Neuronal stem cell (in vitro differentiated cells): Measurements from ENCODE around the gene PHACTR3.
A peak's percentile ranks its signal among the peaks of the same experiment; 100 is the strongest.

Experiments used
- DNase-seq: peaks from one replicate; pipeline ENCODE4 v3.0.0-alpha.2; 2013; ENCODE audit warnings: low spot score
- H2AFZ ChIP-seq: one replicate; pipeline ENCODE4 v1.6.1; 2013; ENCODE audit warnings: mild to moderate bottlenecking, low read length, inconsistent platforms
- H2AK5ac ChIP-seq: 2 replicates; pipeline ENCODE4 v1.6.1; 2013; ENCODE audit warnings: low read depth, mild to moderate bottlenecking, inconsistent platforms, low read length, moderate library complexity, mixed read lengths
- H2BK120ac ChIP-seq: 2 replicates; pipeline ENCODE4 v1.6.1; 2013; ENCODE audit warnings: low read depth, mild to moderate bottlenecking, inconsistent platforms, low read length, moderate library complexity, mixed read lengths
- H2BK12ac ChIP-seq: one replicate; pipeline ENCODE4 v1.6.1; 2013; ENCODE audit warnings: low read length, inconsistent platforms
- H2BK15ac ChIP-seq: 2 replicates; pipeline ENCODE4 v1.6.1; 2013; ENCODE audit warnings: mild to moderate bottlenecking, low read length, inconsistent platforms, mixed read lengths
- H2BK5ac ChIP-seq: one replicate; pipeline ENCODE4 v1.6.1; 2013; ENCODE audit warnings: inconsistent platforms, mild to moderate bottlenecking, low read length, moderate library complexity
- H3K14ac ChIP-seq: one replicate; pipeline ENCODE4 v1.6.1; 2013; ENCODE audit warnings: low read length, inconsistent platforms
- H3K18ac ChIP-seq: 2 replicates; pipeline ENCODE4 v1.6.1; 2013; ENCODE audit warnings: low read length, inconsistent platforms
- H3K23ac ChIP-seq: 2 replicates; pipeline ENCODE4 v1.6.1; 2013; ENCODE audit warnings: low read depth, mild to moderate bottlenecking, mixed read lengths, low read length, inconsistent platforms; ENCODE audit not compliant: poor library complexity
- H3K27ac ChIP-seq: replicated peaks from 3 replicates; pipeline ENCODE4 v1.5.1; 2013; ENCODE audit warnings: low read length, inconsistent platforms
- H3K27me3 ChIP-seq, 3 experiments: 2 replicates each; pipeline ENCODE4 v1.6.1; 2013; ENCODE audit warnings: low read length in 3 of 3, mild to moderate bottlenecking in 2 of 3, inconsistent platforms in 1 of 3, low read depth in 1 of 3, mixed read lengths in 1 of 3, moderate library complexity in 1 of 3; ENCODE audit not compliant: control insufficient read depth in 3 of 3, insufficient read depth in 3 of 3
- H3K36me3 ChIP-seq, 2 donors: replicated peaks in 1 of 2; 2 replicates each; pipeline ENCODE4 v1.6.1; 2013; ENCODE audit warnings: low read length in 2 of 2; ENCODE audit not compliant: control insufficient read depth in 2 of 2, insufficient read depth in 2 of 2
- H3K4ac ChIP-seq: 2 replicates; pipeline ENCODE4 v1.6.1; 2013; ENCODE audit warnings: inconsistent platforms, mild to moderate bottlenecking, low read length, moderate library complexity
- H3K4me1 ChIP-seq, 2 donors: 1 replicate in 1 of 2; 2 replicates in 1 of 2; pipeline ENCODE4 v1.6.1; 2013; ENCODE audit warnings: low read length in 2 of 2, low read depth in 1 of 2; ENCODE audit not compliant: control insufficient read depth in 2 of 2, insufficient read depth in 1 of 2
- H3K4me2 ChIP-seq: one replicate; pipeline ENCODE4 v1.6.1; 2013; ENCODE audit warnings: mild to moderate bottlenecking, low read length, inconsistent platforms; ENCODE audit not compliant: insufficient read depth, poor library complexity, severe bottlenecking
- H3K4me3 ChIP-seq, 2 donors: 2 replicates each; pipeline ENCODE4 v1.5.1; 2013; ENCODE audit warnings: low read length in 2 of 2, mild to moderate bottlenecking in 2 of 2, inconsistent platforms in 1 of 2, moderate library complexity in 1 of 2
- H3K79me1 ChIP-seq: one replicate; pipeline ENCODE4 v1.6.1; 2013; ENCODE audit warnings: low read depth, mild to moderate bottlenecking, inconsistent platforms, low read length, moderate library complexity
- H3K9ac ChIP-seq: one replicate; pipeline ENCODE4 v1.6.1; 2013; ENCODE audit warnings: mild to moderate bottlenecking, low read depth, low read length, inconsistent platforms; ENCODE audit not compliant: poor library complexity
- H3K9me3 ChIP-seq, 2 donors: replicated peaks in 1 of 2; 2 replicates each; pipeline versions ENCODE3 to v1.6.1; 2013; ENCODE audit warnings: low read length in 2 of 2, mild to moderate bottlenecking in 2 of 2, inconsistent platforms in 1 of 2, low read depth in 1 of 2, mixed read lengths in 1 of 2, moderate library complexity in 1 of 2; ENCODE audit not compliant: control insufficient read depth in 2 of 2, insufficient read depth in 1 of 2
- H4K8ac ChIP-seq: one replicate; pipeline ENCODE4 v1.6.1; 2013; ENCODE audit warnings: low read depth, mild to moderate bottlenecking, inconsistent platforms, low read length, moderate library complexity
- H4K91ac ChIP-seq: one replicate; pipeline ENCODE4 v1.6.1; 2013; ENCODE audit warnings: low read length, low read depth, mild to moderate bottlenecking, inconsistent platforms; ENCODE audit not compliant: poor library complexity
- WGBS, 2 donors: extraction: QIAGEN DNeasy Blood & Tissue Kit; methylation state at CpG; one replicate each; pipeline ENCODE4 v1.1.7; 2013; ENCODE audit warnings: missing lambda C conversion rate in 2 of 2, mixed read lengths in 1 of 2; ENCODE audit not compliant: insufficient read length in 2 of 2, insufficient replicate concordance in 1 of 2; ENCODE audit errors: extremely low coverage in 2 of 2; 5-methylcytosine and 5-hydroxymethylcytosine counted together

PHACTR3 gene

DNA sequence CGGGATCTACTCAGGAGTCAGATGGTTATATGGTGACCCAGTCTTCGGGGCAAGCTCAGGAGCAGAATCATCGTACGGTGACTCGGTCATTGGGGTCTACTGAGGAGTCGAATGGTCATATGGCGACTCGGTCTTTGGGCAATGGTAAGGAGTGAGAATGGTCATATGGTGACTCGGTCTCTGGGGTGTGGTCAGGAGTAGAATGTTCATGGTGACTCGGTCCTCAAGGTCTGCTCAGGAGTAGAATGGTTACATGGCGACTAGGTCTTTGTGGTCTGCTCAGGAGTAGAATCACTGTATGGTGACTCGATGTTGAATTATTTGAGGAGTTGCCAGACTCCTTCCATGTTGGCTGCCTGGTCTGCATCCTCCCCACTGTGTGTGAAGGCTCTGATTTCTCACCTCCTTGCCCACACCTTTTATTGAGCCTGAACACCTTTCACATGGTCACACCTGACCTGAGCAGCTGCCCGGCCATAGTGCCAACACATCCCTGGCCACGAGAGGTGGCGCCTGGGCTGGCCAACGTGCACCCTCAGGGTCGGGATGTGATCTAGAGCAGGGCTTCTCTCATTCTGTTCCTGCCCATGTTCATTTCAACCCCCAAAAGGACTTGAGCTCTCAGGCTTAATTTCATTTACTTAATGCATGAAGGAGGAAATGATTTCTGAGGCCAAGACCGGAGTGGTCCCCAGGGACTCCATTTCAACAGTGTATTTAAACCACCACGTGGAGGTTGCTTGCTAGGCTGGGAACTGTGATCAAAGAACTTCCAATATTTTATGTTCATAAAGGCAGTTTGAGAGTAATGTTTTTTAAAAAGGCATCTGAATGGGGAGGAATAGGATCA lies 119.5 kb downstream of the PHACTR3 start:
- Histone ChIP-seq H3K18ac (no peak overlapping the region), H2BK5ac (no peak overlapping the region), H3K9me3 (peaks cover 0 to 18% of the 10 kb centered on the region in 2 donors), H2AFZ (no peak overlapping the region), H3K23ac (no peak overlapping the region), H3K27ac (no peak overlapping the region), H3K14ac (no peak overlapping the region), H3K36me3 (no peaks in the 10 kb centered on the region), H4K91ac (no peak overlapping the region), H3K4me3 (no peak overlapping the region), H2BK12ac (no peak overlapping the region), H3K27me3 (peaks cover 0 to 4% (median 0%) of the 10 kb centered on the region in 3 experiments), H3K79me1 (no peaks in the 10 kb centered on the region), H2BK120ac (no peak overlapping the region), H2BK15ac (no peak overlapping the region), H4K8ac (no peak overlapping the region), H2AK5ac (no peak overlapping the region), H3K4me1 (no peaks in the 10 kb centered on the region), H3K4me2 (no peak overlapping the region), H3K4ac (no peak overlapping the region), H3K9ac (no peak overlapping the region)
- DNase-seq: no peak
- no CpG with 5 or more reads among the region's 19 CpGs for WGBS, 2 donors

DNA sequence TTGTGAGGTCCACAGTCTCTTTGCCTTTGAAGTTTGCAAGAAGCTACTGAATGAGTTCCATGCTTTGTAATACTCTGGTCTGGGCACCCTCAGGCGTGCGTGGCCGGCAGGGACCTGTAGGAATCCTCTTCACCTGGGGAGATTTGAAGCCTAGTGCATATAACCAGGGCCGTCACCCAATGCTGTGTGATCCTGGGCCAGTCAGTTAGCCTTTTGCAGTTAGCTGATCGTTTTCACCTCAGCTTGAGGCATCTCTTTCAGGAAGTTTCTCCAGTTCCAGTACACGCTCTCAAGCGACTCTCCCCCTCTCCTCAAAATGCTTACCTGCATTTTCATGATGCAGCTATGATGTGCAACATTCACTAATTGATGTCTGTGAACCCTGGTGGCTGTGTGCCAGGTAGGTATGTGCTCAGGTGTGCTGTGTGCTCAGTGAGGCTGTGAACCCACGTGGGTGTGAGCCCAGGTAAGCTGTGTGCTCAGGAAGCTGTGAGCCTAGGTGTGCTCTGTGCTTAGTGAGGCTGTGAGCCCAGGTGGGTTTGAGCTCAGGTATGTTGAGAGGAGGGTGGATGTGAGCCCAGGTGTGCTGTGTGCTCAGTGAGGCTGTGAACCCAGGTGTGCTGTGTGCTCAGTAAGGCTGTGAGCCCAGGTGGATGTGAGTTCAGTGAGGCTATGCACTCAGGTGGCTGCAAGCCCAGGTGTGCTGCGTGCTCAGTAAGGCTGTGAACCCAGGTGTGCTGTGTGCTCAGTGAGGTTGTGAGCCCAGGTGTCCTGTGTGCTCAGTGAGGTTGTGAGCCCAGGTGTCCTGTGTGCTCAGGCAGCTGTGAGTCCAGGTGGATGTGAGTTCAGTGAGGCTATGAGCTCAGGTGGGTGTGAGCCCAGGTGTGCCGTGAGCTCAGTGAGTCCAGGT lies 120.4 kb downstream of the PHACTR3 start:
- H3K4me1 ChIP-seq: no peaks in the 10 kb centered on the region
- no peak overlapping the region for H2BK15ac ChIP-seq
- H3K36me3 ChIP-seq: no peaks in the 10 kb centered on the region
- no peak overlapping the region for H3K14ac ChIP-seq
- no peak overlapping the region for H2BK12ac ChIP-seq
- H3K27ac ChIP-seq: no peak overlapping the region
- H3K4me2 ChIP-seq: no peak overlapping the region
- no peak overlapping the region for H3K23ac ChIP-seq
- peaks cover 0 to 18% of the 10 kb centered on the region in 2 donors for H3K9me3 ChIP-seq
- H3K27me3 ChIP-seq: peaks cover 0 to 4% (median 0%) of the 10 kb centered on the region in 3 experiments
- H3K4ac ChIP-seq: no peak overlapping the region
- no peak overlapping the region for H4K8ac ChIP-seq
- no peak overlapping the region for H4K91ac ChIP-seq
- H2AFZ ChIP-seq: no peak overlapping the region
- H2BK5ac ChIP-seq: no peak overlapping the region
- no peak for DNase-seq
- no peak overlapping the region for H2BK120ac ChIP-seq
- no peaks in the 10 kb centered on the region for H3K79me1 ChIP-seq
- WGBS, 2 donors: no CpG with 5 or more reads among the region's 10 CpGs
- no peak overlapping the region for H3K9ac ChIP-seq
- peak overlapping the region in 1 of 2 donors; percentile 2 for H3K4me3 ChIP-seq
- no peak overlapping the region for H3K18ac ChIP-seq
- no peak overlapping the region for H2AK5ac ChIP-seq

DNA sequence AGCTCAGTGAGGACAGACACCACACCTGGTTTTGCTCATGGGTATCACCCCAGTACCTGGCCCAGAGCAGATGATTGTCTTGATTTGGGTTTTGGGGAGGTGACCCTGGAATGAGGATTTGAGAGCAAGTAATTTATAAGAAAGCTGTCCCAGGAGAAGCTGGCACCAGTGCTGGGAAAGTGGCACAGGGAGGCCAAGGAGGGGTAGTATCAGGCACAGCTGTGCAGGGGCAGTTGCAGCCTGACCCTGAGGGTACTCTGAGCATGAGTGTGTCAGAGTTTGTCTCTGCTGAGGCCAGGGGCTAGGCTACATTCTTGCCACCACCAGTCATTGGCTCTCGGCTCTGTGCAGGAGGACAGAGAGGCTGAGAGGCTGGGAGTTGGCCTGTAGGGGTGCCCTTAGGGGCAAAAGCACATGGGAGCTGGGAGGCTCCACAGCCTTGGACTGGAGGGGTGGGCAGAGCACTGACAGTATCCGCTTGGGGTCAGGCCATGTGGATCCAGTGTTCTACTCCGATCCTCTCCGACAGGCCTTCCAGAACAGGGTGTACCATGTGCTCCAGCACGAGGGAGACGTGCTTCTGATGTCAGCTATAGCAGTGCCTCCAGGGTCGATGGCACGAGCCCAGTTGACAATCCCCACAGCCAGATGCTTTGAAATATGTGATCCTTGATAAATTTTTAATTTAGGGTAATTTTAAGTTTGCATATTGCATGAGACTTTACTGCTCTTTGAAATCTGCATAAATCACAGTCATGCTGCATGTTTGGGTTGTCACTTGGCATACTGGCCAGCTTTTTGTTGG lies 121.3 kb downstream of the PHACTR3 start:
- Histone ChIP-seq H2AFZ (no peak overlapping the region), H3K14ac (no peak overlapping the region), H2BK12ac (no peak overlapping the region), H3K9me3 (peaks cover 0 to 12% of the 10 kb centered on the region in 2 donors), H2BK15ac (no peak overlapping the region), H4K8ac (no peak overlapping the region), H3K36me3 (no peaks in the 10 kb centered on the region), H3K4me1 (no peaks in the 10 kb centered on the region), H3K4ac (no peak overlapping the region), H2AK5ac (no peak overlapping the region), H3K27ac (no peak overlapping the region), H3K18ac (no peak overlapping the region), H2BK120ac (no peak overlapping the region), H3K23ac (no peak overlapping the region), H3K79me1 (no peaks in the 10 kb centered on the region), H3K27me3 (peaks cover 0 to 4% (median 0%) of the 10 kb centered on the region in 3 experiments), H3K9ac (no peak overlapping the region), H3K4me3 (no peak overlapping the region), H4K91ac (no peak overlapping the region), H3K4me2 (no peak overlapping the region), H2BK5ac (no peak overlapping the region)
- no CpG with 5 or more reads among the region's 8 CpGs for WGBS, 2 donors
- DNase-seq: no peak
